Astrocyte (in vitro differentiated cells and primary cell): ENCODE data around the gene VPS35. TPM values are rescaled to one million over a fixed set of nuclear protein-coding genes. Genes with fewer than 3 reads are reported as not detected.
A peak's percentile ranks its signal among the peaks of the same experiment; 100 is the strongest.
"Not testable (repeated sequence)": the region's sequence is repeated elsewhere in the genome, so short reads cannot be mapped to it uniquely, and the experiment has no call there.

Source experiments
- DNase-seq: peaks from one replicate; pipeline ENCODE4 v3.0.0-alpha.2; 2010; ENCODE audit warnings: low read depth
- FAIRE-seq: peaks from 2 replicates; lab custom pipeline; 2011; peaks lifted over from hg19 to GRCh38; lab: Jason Lieb, UNC
- H2AFZ ChIP-seq: 2 replicates; pipeline ENCODE4 v1.6.0; 2012; ENCODE audit warnings: low read depth, low read length, inconsistent platforms
- H3K27ac ChIP-seq: 2 replicates; pipeline ENCODE4 v1.5.1; 2011; ENCODE audit warnings: low read depth, low read length, inconsistent platforms
- H3K27me3 ChIP-seq: 2 replicates; pipeline ENCODE4 v1.6.0; 2011; ENCODE audit warnings: low read length, inconsistent platforms; ENCODE audit not compliant: insufficient read depth
- H3K36me3 ChIP-seq: 2 replicates; pipeline ENCODE4 v1.5.1; 2011; ENCODE audit warnings: low read length, inconsistent platforms; ENCODE audit not compliant: insufficient read depth
- H3K4me1 ChIP-seq: 2 replicates; pipeline ENCODE4 v1.5.1; 2011; ENCODE audit warnings: low read length, inconsistent platforms; ENCODE audit not compliant: insufficient read depth
- H3K4me2 ChIP-seq: 2 replicates; pipeline ENCODE4 v1.6.0; 2012; ENCODE audit warnings: low read length, inconsistent platforms
- H3K4me3 ChIP-seq: 2 replicates; pipeline ENCODE4 v1.5.1; 2011; ENCODE audit warnings: low read depth, mild to moderate bottlenecking, low read length, inconsistent platforms; ENCODE audit not compliant: insufficient read depth
- H3K79me2 ChIP-seq: 2 replicates; pipeline ENCODE4 v1.6.0; 2012; ENCODE audit warnings: mild to moderate bottlenecking, low read length, inconsistent platforms; ENCODE audit not compliant: insufficient read depth
- H3K9ac ChIP-seq: 2 replicates; pipeline ENCODE4 v1.6.0; 2012; ENCODE audit warnings: mild to moderate bottlenecking, low read length, inconsistent platforms
- H3K9me3 ChIP-seq: 2 replicates; pipeline ENCODE4 v1.5.1; 2012; ENCODE audit warnings: low read depth, mild to moderate bottlenecking, low read length, inconsistent platforms; ENCODE audit not compliant: insufficient read depth
- H4K20me1 ChIP-seq: 2 replicates; pipeline ENCODE4 v1.6.0; 2012; ENCODE audit warnings: low read length, inconsistent platforms; ENCODE audit not compliant: insufficient read depth
- H3K27ac Mint-ChIP-seq: one replicate; pipeline ENCODE4 v1.8.0; 2021; ENCODE audit warnings: mild to moderate bottlenecking, mixed read lengths; ENCODE audit not compliant: unreplicated experiment
- H3K27me3 Mint-ChIP-seq: one replicate; pipeline ENCODE4 v1.8.0; 2021; ENCODE audit warnings: low read depth, mixed read lengths; ENCODE audit not compliant: unreplicated experiment
- H3K36me3 Mint-ChIP-seq: one replicate; pipeline ENCODE4 v1.8.0; 2021; ENCODE audit warnings: low read depth, mixed read lengths; ENCODE audit not compliant: unreplicated experiment
- H3K4me1 Mint-ChIP-seq: one replicate; pipeline ENCODE4 v1.8.0; 2021; ENCODE audit warnings: low read depth, mixed read lengths; ENCODE audit not compliant: unreplicated experiment
- H3K4me3 Mint-ChIP-seq: one replicate; pipeline ENCODE4 v1.8.0; 2021; ENCODE audit warnings: mild to moderate bottlenecking, moderate library complexity, mixed read lengths; ENCODE audit not compliant: unreplicated experiment
- H3K9me3 Mint-ChIP-seq: one replicate; pipeline ENCODE4 v1.8.0; 2021; ENCODE audit warnings: mild to moderate bottlenecking, mixed read lengths; ENCODE audit not compliant: unreplicated experiment
- EZH2 ChIP-seq: IDR thresholded peaks from 2 replicates; pipeline ENCODE4 v1.6.1; 2012; ENCODE audit warnings: mild to moderate bottlenecking, low read length, inconsistent platforms; ENCODE audit not compliant: insufficient read depth
- total RNA-seq: library from RNA; stranded (reverse); gene quantifications from 2 replicates; pipeline ENCODE4 v1.2.1, GENCODE V29; 2021
- TF ChIP-seq, protein P1 (sequence below): IDR thresholded peaks from 2 replicates; pipeline ENCODE4 v1.5.1; 2011; ENCODE audit warnings: low read depth, mild to moderate bottlenecking, inconsistent platforms, low read length, moderate library complexity; ENCODE audit not compliant: insufficient read depth

Gene VPS35
- total RNA-seq, 1 donor from 2014 or later, result 135 TPM

DNA sequence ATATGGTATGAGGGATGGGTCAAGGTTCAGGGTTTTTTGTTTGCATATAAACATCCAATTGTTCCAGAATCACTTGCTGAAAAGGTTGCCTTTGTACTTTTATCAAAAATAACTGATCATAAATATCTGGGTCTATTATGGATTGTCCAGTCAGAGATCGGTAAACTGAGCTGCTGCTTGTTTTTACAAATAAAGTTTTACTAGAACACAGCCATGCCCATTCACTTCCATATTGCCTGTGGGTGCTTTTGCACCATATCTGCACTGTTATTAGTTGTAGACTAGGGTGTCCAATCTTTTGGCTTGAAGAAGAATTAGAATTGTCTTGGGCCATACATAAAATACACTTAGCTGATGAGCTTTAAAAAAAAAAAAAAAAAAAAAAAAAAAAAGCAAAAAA, 11.0 kb downstream of the VPS35 start:
- not testable (repeated sequence) for H3K27ac ChIP-seq, H3K4me3 ChIP-seq, DNase-seq, H3K4me3 Mint-ChIP-seq, FAIRE-seq, H3K36me3 Mint-ChIP-seq, H4K20me1 ChIP-seq, H3K9ac ChIP-seq, H3K9me3 ChIP-seq, H3K27ac Mint-ChIP-seq, H3K27me3 Mint-ChIP-seq, H3K27me3 ChIP-seq, H2AFZ ChIP-seq, H3K9me3 Mint-ChIP-seq, H3K4me2 ChIP-seq, H3K4me1 ChIP-seq
- H3K36me3 ChIP-seq, result peaks cover 32% of the 10 kb centered on the region
- peaks cover 12% of the 10 kb centered on the region for H3K4me1 Mint-ChIP-seq
- peaks cover 17% of the 10 kb centered on the region for H3K79me2 ChIP-seq

DNA sequence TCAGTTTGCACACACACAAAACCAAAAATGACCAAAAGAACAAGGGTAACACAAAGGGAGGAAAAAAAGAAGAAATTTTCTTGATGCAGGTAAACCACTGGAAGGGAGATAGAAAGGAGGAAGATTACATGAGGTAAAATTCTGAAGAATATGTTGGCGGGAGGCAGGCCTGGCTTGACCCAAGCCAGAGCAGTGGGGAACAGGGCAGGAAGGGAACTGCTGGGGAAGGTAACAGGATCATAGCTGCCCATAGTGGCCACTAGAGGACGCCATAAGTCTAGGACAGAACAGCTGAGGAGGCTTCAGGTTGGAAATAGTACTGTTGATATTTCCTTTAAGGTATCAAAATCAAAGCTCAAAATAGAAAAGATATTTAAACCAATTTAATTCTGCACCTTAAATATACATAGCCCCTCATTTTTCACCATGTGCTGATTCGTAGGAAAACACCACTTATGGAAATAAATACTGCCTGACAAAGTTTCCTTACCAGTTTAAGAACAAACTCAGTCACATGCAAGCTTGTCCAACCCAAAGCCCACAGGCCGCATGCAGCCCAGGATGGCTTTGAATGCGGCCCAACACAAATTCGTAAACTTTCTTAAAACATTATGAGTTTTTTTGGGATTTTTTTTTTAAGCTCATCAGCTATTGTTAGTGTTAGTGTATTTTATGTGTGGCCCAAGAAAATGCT, 15.5 kb downstream of the VPS35 start:
- peaks cover 3% of the 10 kb centered on the region for H4K20me1 ChIP-seq
- no peaks in the 10 kb centered on the region for H3K27me3 ChIP-seq
- H3K36me3 Mint-ChIP-seq, result peaks cover 6% of the 10 kb centered on the region
- H3K27ac Mint-ChIP-seq, result no peak overlapping the region
- no peak overlapping the region for H3K27ac ChIP-seq
- H3K9ac ChIP-seq, result no peak overlapping the region
- H2AFZ ChIP-seq, result no peak overlapping the region
- no peaks in the 10 kb centered on the region for H3K27me3 Mint-ChIP-seq
- no peak overlapping the region for H3K4me3 ChIP-seq
- no peak overlapping the region for H3K4me3 Mint-ChIP-seq
- H3K4me2 ChIP-seq, result no peak overlapping the region
- peaks cover 44% of the 10 kb centered on the region for H3K36me3 ChIP-seq
- H3K9me3 Mint-ChIP-seq, result no peaks in the 10 kb centered on the region
- peaks cover 6% of the 10 kb centered on the region for H3K79me2 ChIP-seq
- TF ChIP-seq EZH2, result no peak
- TF ChIP-seq, protein P1, sequence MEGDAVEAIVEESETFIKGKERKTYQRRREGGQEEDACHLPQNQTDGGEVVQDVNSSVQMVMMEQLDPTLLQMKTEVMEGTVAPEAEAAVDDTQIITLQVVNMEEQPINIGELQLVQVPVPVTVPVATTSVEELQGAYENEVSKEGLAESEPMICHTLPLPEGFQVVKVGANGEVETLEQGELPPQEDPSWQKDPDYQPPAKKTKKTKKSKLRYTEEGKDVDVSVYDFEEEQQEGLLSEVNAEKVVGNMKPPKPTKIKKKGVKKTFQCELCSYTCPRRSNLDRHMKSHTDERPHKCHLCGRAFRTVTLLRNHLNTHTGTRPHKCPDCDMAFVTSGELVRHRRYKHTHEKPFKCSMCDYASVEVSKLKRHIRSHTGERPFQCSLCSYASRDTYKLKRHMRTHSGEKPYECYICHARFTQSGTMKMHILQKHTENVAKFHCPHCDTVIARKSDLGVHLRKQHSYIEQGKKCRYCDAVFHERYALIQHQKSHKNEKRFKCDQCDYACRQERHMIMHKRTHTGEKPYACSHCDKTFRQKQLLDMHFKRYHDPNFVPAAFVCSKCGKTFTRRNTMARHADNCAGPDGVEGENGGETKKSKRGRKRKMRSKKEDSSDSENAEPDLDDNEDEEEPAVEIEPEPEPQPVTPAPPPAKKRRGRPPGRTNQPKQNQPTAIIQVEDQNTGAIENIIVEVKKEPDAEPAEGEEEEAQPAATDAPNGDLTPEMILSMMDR, result peak; percentile 96
- peaks cover 6% of the 10 kb centered on the region for H3K4me1 Mint-ChIP-seq
- DNase-seq (peak; percentile 31), FAIRE-seq (no peak)
- no peaks in the 10 kb centered on the region for H3K9me3 ChIP-seq
- no peaks in the 10 kb centered on the region for H3K4me1 ChIP-seq

DNA sequence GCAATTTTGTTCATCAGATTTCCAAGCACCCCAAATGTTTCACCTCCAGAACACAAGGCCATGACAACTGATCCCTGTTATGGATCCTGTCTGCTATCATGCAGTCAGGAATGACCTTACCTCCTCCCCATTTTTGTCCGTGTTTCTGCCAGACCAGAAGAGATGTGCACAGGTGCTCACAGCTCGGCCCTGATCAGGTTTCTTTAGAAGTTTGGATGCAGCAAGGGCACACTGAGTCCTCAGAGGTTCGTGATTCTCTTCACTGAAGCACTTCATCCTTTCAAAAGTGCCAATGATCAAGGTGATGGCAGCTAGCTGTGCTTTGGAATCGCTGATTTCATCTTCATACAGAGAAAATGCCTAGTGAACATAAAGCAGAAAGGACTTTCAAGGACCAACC, 26.9 kb downstream of the VPS35 start:
- FAIRE-seq, result no peak
- Histone ChIP-seq H3K4me3 (no peak overlapping the region), H3K36me3 (peaks cover 43% of the 10 kb centered on the region), H3K27me3 (no peaks in the 10 kb centered on the region), H3K4me2 (no peak overlapping the region), H2AFZ (no peak overlapping the region), H3K27ac (no peak overlapping the region), H3K4me1 (no peaks in the 10 kb centered on the region), H3K79me2 (no peaks in the 10 kb centered on the region), H4K20me1 (no peaks in the 10 kb centered on the region), H3K9me3 (no peaks in the 10 kb centered on the region), H3K9ac (no peak overlapping the region)
- H3K27ac Mint-ChIP-seq, result no peak overlapping the region
- no peak for TF ChIP-seq EZH2
- TF ChIP-seq, protein P1, result no peak
- H3K9me3 Mint-ChIP-seq, result no peaks in the 10 kb centered on the region
- no peak overlapping the region for H3K4me3 Mint-ChIP-seq
- H3K36me3 Mint-ChIP-seq, result peaks cover 16% of the 10 kb centered on the region
- no peaks in the 10 kb centered on the region for H3K27me3 Mint-ChIP-seq
- DNase-seq, result no peak
- H3K4me1 Mint-ChIP-seq, result no peaks in the 10 kb centered on the region
